Daoy (cell line): ENCODE measurements around the gene PRDM7. TPM values are rescaled to one million over a fixed set of nuclear protein-coding genes. Genes with fewer than 3 reads are reported as not detected.
"Not testable (repeated sequence)": the region's sequence is repeated elsewhere in the genome, so short reads cannot be mapped to it uniquely, and the experiment has no call there.

Source experiments
- DNase-seq: peaks from one replicate; pipeline ENCODE4 v3.0.0-alpha.2; 2015; ENCODE audit warnings: low read depth
- total RNA-seq: library from RNA; depleted of rRNA; stranded (reverse); fragments of >200 nt; shearing (Covaris generic); gene quantifications from 2 replicates; pipeline ENCODE4 v1.2.3, GENCODE V29; 2014; rRNA removed

PRDM7 gene
- total RNA-seq: not detected in 2 replicates

GRCh38 chr16:90077240-90077756 is at the start of gene PRDM7:
TSS of gene PRDM7 (minus strand) at chr16:90077331. CDS start at chr16:90075910, 1,421 bp downstream.
- peak; percentile 97 for DNase-seq

DNA sequence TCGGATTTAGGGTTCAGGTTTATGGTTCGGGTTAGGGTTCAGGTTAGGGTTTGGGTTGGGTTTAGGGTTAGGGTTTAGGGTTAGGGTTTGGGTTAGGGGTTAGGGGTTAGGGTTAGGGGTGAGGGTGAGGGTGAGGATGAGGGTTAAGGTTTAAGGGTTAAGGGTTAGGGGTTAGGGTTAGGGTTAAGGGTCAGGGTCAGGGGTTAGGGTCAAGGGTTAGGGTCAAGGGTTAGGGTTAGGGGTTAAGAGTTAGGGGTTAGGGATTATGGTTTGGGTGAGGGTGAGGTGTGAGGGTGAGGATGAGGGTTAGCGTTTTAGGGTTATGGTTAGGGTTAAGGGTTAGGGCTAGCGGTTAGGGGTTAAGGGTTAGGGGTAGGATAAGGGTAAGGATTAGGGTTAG is 44.7 kb upstream of the PRDM7 start:
- not testable (repeated sequence) for DNase-seq

DNA sequence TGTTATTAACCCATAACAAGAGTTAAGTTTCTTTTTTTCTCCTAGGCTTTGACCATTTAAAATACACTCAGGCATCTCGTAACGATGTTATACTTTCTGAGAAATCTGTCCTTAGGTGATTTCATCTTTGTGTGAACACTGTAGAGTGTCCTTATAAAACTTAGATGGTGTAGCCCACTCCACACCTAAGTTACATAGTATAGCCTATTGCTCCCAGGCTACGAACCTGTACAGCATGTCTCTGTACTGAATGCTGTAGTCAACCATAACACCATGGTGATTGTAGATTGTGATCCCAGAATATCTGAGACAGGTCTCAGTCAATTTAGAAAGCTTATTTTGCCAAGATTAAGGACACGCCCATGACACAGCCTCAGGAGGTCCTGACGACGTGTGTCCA is 30.5 kb upstream of the PRDM7 start:
- DNase-seq: not testable (repeated sequence)

- DNase-seq: not testable (repeated sequence)
These were observed 29.9 kb upstream of the PRDM7 start for GRCh38 chr16:90107060-90107459.

- not testable (repeated sequence) for DNase-seq
These were observed 29.1 kb upstream of the PRDM7 start for GRCh38 chr16:90106271-90106670.

- DNase-seq: not testable (repeated sequence)
These were observed 27.6 kb upstream of the PRDM7 start for GRCh38 chr16:90104725-90105124.

DNA sequence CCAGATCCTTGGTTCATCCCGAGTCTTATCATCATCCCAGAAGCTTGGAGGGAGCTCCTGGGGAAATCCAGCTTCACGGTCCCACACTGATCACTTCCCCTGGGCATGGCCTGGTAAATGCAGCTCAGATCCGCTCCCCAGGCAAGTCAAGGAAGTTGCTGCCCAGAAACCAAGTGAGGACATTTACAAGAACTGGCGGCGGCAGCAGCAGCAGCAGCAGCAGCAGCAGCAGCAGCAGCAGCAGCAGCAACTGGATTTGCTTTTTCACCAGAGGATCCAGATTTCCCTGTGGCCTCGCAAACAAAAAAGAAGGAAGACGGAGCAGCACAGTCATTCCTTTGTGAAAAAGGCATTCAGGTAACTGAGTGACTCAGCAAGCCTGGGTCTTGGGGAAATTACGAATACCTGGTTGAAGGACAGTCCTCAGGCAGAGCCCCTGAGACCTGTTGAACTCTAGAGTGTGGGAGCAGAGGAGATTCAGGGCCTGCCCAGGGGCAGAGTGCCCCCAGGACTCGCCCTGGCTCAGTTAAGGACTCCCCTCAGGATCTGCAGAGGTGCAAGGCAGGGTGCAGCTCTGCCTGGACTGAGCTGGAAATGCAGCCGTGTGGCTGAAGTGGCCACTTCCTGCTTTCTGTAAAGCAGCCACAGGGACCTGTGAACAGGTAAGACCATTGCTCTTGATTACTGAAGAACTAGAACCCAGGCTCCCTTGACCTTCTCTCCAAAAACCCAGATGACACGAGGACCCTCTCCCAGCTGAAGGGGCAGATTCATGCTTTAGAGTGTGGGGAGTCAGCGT is 25.2 kb upstream of the PRDM7 start:
- not testable (repeated sequence) for DNase-seq

DNA sequence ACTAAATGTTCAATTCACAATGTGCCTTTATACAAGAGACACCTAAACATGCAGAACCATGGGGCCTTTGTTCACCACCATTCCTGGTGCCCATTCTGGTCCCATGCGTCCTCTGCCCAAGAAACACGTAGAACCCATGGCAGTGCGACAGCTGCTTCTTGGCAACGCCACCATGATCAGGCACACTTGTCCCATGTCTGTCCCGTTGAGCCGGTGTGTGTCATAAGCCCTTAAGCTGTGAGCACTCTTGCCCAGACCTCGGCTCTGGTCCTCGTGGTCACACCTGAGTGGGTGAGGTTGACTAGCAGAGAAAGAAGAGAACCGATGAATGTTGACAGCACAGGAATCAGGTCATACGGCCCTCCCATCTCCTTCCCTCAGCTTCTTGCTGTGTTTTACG is 24.2 kb upstream of the PRDM7 start:
- not testable (repeated sequence) for DNase-seq

DNA sequence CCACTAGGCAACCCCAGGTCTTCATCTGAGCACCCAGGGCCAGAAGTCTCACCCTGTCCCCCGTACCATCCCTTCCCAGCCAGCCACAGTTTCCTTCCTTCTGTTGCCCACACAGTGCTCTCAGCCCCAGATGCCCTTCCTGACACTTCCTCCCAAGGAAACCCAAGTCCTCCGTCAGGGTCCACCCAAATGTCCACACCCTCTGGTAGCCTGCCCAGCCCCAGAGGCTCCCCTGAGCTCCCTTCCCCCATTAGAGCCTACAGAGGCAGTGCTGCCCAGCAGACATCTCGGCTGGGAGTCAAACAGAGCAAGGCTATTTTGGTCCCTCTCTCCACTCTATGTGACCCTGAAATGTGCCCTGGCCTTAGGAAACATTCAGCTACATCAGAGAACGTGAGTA is 23.7 kb upstream of the PRDM7 start:
- DNase-seq: not testable (repeated sequence)

DNA sequence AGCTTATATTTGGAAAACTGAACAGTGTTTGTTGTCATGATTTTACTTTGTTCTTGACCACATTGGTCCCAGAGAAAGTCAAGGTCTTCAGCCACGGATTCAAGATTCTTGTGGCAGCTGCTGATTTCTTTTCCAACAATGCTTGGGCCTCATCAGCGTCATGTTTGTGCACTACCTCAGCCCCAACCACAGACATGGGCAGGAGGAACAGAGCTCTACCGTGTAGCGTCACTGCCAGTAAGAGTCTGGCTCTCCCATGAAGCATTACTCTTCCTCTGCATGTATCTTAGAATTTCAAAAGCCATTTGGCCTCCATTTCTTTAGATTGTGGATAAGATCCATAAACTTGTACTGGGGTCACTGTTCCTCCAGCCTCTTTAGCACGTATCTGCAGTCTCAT is 23.1 kb upstream of the PRDM7 start:
- DNase-seq: not testable (repeated sequence)

DNA sequence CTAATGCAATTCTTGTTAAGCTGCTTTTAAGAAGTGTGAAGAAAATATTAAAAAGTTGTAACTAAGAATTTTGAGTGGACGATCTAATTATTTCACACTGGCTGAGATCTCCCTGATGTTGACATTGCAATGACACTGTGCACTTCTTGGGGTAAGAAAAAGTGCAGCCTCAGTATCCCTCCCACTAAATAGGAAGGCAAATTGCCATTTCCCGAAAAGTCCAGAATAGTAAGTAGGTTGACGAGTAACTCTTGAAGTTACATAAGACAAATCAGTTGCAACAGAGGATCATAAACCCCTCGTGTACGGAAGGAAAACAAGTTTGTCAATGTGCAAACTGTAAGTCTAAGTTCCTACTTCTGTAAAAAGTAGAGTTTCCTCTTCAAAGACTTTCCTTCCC is 21.8 kb upstream of the PRDM7 start:
- not testable (repeated sequence) for DNase-seq

DNA sequence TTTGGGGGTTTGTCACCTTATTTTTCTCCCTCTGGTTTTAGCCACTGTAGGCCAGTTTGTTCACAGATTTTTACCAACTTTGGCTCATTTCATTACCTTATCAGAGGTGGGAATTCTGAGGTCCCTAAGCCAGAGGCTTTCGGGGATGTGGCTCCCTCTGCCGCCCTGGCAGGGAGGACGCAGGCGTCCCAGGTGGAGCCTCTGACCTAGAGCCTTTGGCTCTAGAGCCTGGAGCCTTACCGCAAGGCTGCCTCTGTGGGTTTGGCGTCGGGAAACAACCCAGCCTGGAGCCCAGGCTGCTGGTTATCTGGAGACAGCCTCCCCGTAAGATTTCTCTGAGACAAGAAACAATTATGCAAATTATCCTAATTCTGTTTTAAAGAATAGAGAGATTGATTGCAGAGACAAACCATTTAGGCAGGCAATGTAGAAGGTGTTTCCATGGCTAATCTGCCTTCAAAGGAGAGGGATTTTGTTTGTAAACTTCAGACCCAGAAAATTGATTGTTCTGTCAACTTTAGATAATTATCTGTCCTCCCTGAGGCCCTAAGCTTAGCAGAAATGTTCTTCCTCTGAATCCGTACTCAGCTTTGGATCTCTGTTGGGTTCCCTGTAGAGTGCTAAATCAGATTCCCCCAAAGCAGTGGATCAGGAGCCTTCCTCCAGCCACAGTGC is 20.0 kb upstream of the PRDM7 start:
- DNase-seq: peak; percentile 15

DNA sequence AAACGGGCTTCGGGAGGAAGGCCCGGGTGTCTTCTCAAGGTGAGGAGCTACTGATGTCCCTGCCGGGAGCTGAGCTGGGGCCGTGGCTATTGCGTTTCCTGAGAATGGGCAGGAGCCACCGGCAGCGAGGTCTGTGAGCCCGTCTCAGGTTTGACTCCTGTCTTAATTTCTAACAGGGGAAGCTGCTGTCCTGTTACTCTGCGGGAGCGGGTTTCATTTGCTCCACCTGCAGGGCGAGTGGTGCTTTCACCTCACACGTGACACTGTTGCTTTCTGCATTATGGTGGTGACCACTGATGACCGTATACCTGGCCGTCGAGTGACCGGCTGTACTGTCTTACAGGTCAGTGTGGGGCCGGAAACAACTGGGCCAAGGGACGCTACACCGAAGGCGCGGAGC is 17.7 kb upstream of the PRDM7 start:
- not testable (repeated sequence) for DNase-seq

DNA sequence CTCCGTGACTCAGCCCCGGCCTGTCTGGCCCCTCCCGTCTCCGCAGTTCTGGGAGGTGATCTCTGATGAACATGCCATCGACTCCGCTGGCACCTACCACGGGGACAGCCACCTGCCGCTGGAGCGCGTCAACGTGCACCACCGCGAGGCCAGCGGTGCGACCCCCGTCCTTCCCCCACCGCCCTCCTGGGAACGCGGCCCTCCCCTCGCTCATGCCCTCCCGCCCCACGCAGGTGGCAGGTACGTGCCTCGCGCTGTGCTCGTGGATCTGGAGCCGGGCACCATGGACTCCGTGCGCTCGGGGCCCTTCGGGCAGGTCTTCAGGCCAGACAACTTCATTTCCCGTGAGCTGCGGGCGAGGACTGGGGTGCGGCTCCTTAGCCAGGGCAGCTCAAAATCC is 17.2 kb upstream of the PRDM7 start:
- DNase-seq: not testable (repeated sequence)

DNA sequence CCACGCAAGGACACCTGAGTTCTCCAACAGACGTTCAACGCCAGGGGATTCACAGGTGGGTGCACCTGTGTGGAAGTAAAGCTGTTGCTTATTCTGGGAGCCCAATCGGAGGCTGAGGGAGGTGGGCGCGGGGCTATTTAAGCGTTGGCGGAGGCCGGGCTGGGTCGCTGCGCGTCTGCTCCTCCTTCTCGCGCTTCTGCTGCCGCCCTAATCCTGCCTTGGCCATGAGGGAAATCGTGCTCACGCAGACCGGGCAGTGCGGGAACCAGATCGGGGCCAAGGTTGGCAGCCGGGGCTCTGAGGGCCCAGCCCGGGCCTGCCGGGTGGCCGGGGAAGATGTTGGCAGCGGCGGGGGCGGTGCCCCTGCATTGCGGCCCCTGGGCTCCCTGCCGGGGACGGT is 16.7 kb upstream of the PRDM7 start:
- not testable (repeated sequence) for DNase-seq

GRCh38 chr16:90092781-90093180 is 15.7 kb upstream of the PRDM7 start:
- DNase-seq: not testable (repeated sequence)

- no peak for DNase-seq
These were observed 7.3 kb upstream of the PRDM7 start for GRCh38 chr16:90084215-90084950.

DNA sequence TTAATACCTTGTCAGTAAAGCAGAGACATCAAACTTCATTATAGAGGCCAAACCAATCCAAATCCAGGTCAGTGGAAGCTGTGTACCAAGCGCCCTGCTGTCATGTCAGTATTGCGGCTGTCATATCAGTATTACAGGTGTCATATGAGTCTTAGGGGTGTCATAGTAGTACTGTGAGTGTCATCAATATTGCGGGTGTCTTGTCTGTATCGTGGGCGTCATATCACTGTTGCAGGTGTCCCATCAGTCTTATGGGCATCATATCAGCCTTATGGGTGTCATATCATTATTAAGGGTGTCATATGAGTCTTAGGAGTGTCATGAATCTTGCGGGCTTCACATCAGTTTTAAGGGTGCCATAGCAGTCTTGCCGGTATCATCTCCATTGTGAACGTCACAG is 6.0 kb upstream of the PRDM7 start:
- DNase-seq: no peak

- DNase-seq: no peak
These were observed 4.5 kb upstream of the PRDM7 start for GRCh38 chr16:90081606-90081970.

- DNase-seq: no peak
These were observed 1.4 kb upstream of the PRDM7 start for GRCh38 chr16:90078579-90078895.

- DNase-seq: no peak
These were observed 837 bp upstream of the PRDM7 start for GRCh38 chr16:90077757-90078578.
